Liver (tissue), 3 donors: ENCODE data around the gene SLC6A7.

Source experiments
- GABPA ChIP-seq, 2 donors: IDR thresholded peaks in 1 of 2; conservative IDR thresholded peaks in 1 of 2; 2 replicates each; pipeline ENCODE4 v1.6.1; 2016; ENCODE audit warnings: antibody characterized with exemption in 2 of 2, mild to moderate bottlenecking in 1 of 2, moderate library complexity in 1 of 2
- HNF4A ChIP-seq, 2 donors: conservative IDR thresholded peaks; 2 replicates each; pipeline ENCODE4 v1.6.1; 2016; ENCODE audit warnings: antibody characterized with exemption in 2 of 2, mild to moderate bottlenecking in 2 of 2
- NR2F2 ChIP-seq: IDR thresholded peaks from 2 replicates; pipeline ENCODE4 v1.6.1; 2016; ENCODE audit warnings: antibody characterized with exemption
- TAF1 ChIP-seq: conservative IDR thresholded peaks from 2 replicates; pipeline ENCODE4 v1.6.1; 2016; ENCODE audit warnings: antibody characterized with exemption, mild to moderate bottlenecking
- TF ChIP-seq, protein P1 (sequence below): fragments of 150-350 bp; IDR thresholded peaks from 2 replicates; pipeline ENCODE4 v1.5.1; 2017; ENCODE audit warnings: improper control_type of control experiment, low read depth, low read length; ENCODE audit not compliant: missing input control
- TF ChIP-seq, protein P2 (sequence below): IDR thresholded peaks from 2 replicates; pipeline ENCODE4 v1.6.1; 2016; ENCODE audit warnings: antibody characterized with exemption, mild to moderate bottlenecking
- TF ChIP-seq, protein P3 (sequence below): IDR thresholded peaks from 2 replicates; pipeline ENCODE4 v1.6.1; 2016; ENCODE audit warnings: antibody characterized with exemption
- TF ChIP-seq, protein P4 (sequence below): IDR thresholded peaks from 2 replicates; pipeline ENCODE4 v1.6.1; 2016; ENCODE audit warnings: antibody characterized with exemption
- donor health status: healthy.
- donor health status: healthy.

- TF ChIP-seq, protein P1, sequence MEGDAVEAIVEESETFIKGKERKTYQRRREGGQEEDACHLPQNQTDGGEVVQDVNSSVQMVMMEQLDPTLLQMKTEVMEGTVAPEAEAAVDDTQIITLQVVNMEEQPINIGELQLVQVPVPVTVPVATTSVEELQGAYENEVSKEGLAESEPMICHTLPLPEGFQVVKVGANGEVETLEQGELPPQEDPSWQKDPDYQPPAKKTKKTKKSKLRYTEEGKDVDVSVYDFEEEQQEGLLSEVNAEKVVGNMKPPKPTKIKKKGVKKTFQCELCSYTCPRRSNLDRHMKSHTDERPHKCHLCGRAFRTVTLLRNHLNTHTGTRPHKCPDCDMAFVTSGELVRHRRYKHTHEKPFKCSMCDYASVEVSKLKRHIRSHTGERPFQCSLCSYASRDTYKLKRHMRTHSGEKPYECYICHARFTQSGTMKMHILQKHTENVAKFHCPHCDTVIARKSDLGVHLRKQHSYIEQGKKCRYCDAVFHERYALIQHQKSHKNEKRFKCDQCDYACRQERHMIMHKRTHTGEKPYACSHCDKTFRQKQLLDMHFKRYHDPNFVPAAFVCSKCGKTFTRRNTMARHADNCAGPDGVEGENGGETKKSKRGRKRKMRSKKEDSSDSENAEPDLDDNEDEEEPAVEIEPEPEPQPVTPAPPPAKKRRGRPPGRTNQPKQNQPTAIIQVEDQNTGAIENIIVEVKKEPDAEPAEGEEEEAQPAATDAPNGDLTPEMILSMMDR, result no peak
- TF ChIP-seq NR2F2 (no peak), TAF1 (no peak), GABPA (IDR thresholded peaks at IDR 0.05 in 1 of 2, conservative IDR thresholded peaks at IDR 0.05 in 1 of 2) (no peak), HNF4A (conservative IDR thresholded peaks at IDR 0.05) (no peak)
- TF ChIP-seq, protein P2, sequence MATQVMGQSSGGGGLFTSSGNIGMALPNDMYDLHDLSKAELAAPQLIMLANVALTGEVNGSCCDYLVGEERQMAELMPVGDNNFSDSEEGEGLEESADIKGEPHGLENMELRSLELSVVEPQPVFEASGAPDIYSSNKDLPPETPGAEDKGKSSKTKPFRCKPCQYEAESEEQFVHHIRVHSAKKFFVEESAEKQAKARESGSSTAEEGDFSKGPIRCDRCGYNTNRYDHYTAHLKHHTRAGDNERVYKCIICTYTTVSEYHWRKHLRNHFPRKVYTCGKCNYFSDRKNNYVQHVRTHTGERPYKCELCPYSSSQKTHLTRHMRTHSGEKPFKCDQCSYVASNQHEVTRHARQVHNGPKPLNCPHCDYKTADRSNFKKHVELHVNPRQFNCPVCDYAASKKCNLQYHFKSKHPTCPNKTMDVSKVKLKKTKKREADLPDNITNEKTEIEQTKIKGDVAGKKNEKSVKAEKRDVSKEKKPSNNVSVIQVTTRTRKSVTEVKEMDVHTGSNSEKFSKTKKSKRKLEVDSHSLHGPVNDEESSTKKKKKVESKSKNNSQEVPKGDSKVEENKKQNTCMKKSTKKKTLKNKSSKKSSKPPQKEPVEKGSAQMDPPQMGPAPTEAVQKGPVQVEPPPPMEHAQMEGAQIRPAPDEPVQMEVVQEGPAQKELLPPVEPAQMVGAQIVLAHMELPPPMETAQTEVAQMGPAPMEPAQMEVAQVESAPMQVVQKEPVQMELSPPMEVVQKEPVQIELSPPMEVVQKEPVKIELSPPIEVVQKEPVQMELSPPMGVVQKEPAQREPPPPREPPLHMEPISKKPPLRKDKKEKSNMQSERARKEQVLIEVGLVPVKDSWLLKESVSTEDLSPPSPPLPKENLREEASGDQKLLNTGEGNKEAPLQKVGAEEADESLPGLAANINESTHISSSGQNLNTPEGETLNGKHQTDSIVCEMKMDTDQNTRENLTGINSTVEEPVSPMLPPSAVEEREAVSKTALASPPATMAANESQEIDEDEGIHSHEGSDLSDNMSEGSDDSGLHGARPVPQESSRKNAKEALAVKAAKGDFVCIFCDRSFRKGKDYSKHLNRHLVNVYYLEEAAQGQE, result no peak
- TF ChIP-seq, protein P3, sequence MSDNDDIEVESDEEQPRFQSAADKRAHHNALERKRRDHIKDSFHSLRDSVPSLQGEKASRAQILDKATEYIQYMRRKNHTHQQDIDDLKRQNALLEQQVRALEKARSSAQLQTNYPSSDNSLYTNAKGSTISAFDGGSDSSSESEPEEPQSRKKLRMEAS, result no peak
- TF ChIP-seq, protein P4, sequence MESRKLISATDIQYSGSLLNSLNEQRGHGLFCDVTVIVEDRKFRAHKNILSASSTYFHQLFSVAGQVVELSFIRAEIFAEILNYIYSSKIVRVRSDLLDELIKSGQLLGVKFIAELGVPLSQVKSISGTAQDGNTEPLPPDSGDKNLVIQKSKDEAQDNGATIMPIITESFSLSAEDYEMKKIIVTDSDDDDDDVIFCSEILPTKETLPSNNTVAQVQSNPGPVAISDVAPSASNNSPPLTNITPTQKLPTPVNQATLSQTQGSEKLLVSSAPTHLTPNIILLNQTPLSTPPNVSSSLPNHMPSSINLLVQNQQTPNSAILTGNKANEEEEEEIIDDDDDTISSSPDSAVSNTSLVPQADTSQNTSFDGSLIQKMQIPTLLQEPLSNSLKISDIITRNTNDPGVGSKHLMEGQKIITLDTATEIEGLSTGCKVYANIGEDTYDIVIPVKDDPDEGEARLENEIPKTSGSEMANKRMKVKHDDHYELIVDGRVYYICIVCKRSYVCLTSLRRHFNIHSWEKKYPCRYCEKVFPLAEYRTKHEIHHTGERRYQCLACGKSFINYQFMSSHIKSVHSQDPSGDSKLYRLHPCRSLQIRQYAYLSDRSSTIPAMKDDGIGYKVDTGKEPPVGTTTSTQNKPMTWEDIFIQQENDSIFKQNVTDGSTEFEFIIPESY, result no peak
Measured at GRCh38 chr5:150167512-150167850, 22.4 kb upstream of the SLC6A7 start.
